ENCODE results near the gene CCDC157.
A peak's percentile ranks its signal among the peaks of the same experiment; 100 is the strongest.

The CCDC157 gene

DNA sequence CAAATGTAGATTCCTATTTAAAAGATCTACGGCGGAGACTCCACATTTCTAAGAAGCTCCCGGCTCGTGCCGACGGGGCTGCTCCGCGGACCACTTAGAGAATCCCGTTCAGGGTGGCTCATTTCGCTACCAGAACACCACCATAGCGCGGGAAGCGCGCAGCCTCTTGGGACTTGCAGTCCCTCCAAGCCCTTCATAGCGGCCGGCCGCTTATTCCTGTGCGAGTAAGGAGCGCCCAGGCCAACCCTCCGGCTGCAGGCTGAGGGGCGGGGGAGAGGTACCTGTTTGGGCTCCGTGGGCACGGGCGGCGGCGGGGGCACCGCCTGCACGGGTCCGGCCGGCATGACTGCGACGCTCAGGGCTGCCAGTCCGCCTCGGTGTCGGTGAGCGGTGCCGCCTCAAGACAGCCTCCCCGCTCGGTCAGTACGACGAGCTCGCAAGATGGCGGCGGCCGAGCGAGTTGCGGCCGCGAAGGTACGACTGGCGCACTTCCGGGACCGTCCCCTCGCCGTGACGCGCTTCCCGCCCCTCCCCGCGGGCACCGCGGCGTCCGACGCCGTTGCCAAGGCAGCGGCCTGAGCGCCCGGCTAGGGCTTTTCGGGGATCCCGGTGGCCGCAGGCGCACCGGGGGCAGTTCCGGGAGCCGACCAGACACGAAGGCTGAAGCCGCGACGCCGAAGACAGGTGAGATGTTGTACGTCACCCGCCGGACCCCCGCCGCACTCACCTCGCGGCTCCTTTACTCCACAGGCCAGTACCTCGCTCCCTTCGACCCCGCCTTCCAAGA, at the start of gene CCDC157, which contains the start of gene SF3A1:
TSS of gene CCDC157 (plus strand) at position 559 of the 787 bp plus-strand sequence. CDS start 8,994 bp downstream, outside the sequence.
TSS of gene SF3A1 (minus strand) at position 446 of the 787 bp plus-strand sequence. CDS start at position 344, 102 bp downstream.
- DNase-seq: peak; percentile 63 to 95

DNA sequence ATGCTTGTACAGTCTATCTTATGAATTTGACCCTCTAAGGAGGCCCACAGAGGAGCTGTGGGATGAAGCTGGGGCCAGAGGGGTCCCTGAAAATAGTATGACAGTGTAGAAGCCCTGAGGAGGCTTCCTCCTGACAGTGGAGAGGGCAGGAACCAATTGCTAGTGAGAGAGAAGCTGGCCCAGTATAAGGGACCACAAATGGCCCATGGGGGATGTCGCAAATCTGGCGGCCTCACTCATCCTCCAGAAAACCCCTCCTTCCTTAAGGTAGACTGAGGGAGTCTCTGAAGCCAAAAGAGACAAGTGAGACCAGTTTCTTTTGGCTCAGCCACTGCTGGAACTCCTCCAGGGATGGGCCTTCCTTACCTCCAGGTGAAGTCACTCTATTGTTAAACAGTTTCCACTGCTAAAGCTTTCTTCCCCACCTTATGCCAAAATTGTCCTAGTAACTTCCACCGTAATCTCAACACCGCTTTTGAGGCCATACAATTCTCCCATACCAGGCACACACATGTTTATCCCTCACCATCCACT, 49.7 kb upstream of the CCDC157 start:
- DNase-seq: no peak

DNA sequence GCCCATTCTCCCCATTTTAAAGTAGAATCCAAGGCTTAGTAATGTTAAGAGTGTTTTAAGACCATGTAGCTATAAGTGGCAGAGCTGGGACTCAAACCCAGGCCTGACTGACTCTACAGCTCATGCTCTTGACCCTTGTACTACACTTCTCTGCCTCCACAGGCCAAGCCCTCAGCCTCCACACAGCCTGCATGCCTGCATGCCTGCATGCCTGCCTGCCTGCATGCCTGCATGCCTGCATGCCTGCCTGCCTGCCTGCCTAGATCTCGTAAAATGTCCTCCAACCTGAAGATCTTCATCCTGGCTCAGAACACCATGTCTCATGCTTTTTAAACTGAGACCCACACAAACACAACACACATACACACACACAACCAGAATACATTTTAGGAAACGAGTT, 48.7 kb upstream of the CCDC157 start:
- no peak for DNase-seq

GRCh38 chr22:30308518-30309230, 48.1 kb upstream of the CCDC157 start:
- no peak for DNase-seq

GRCh38 chr22:30309951-30310741, 46.7 kb upstream of the CCDC157 start:
- DNase-seq: peak in 1 of 2 donors; percentile 10

- no peak for DNase-seq
Observed at GRCh38 chr22:30310881-30311771, 45.7 kb upstream of the CCDC157 start.

DNA sequence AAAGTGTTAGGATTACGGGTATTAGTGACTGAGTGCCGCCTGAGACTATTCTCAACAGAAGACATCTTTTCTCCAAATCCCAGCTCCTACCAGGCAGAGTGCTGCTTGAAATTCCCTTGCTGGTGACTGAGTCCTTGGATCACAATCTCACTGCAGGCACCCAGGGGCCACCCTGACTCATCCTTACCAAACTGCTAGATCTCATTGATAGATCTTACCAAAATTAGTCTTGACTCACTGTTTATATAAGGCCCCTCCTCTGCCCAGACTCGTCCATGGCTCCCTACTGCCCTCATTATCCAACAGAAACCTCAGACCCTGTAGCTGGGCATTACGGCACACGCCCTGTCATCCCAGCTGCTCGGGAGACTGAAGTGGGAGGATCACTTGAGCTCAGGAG, 44.8 kb upstream of the CCDC157 start:
- no peak for DNase-seq

GRCh38 chr22:30313527-30314363, 43.1 kb upstream of the CCDC157 start:
- no peak for DNase-seq

- peak in 1 of 2 donors; percentile 60 for DNase-seq
Observed at GRCh38 chr22:30314915-30315314, 41.9 kb upstream of the CCDC157 start.

DNA sequence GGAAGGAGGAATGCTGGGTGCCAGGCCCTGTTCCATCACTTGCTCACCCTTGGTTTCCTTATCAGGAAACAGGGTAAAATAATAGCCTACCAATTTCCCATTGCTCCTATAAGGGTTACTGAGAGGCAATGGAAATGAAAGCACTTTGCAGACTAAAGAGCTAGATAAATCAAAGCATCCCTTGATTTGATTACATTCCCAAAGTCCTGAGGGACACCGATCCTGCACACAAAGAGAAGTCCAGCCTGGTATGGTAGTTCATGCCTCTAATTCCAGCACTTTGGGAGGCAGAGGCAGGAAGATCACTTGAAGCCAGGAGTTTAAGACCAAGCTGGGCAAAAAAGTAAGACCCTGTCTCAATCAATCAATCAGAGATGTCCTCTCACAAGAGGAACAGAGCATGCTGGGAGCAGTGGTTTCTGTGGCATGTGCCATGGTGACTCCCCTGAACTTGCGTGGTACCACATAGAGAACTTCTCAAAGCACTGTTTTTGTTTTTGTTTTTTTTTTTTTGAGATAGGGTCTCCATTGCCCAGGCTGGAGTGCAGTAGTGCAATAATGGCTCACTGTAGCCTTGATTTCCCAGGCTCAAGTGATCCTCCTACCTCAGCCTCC, 40.7 kb upstream of the CCDC157 start:
- DNase-seq: no peak

GRCh38 chr22:30317778-30318177, 39.0 kb upstream of the CCDC157 start:
- DNase-seq: no peak

DNA sequence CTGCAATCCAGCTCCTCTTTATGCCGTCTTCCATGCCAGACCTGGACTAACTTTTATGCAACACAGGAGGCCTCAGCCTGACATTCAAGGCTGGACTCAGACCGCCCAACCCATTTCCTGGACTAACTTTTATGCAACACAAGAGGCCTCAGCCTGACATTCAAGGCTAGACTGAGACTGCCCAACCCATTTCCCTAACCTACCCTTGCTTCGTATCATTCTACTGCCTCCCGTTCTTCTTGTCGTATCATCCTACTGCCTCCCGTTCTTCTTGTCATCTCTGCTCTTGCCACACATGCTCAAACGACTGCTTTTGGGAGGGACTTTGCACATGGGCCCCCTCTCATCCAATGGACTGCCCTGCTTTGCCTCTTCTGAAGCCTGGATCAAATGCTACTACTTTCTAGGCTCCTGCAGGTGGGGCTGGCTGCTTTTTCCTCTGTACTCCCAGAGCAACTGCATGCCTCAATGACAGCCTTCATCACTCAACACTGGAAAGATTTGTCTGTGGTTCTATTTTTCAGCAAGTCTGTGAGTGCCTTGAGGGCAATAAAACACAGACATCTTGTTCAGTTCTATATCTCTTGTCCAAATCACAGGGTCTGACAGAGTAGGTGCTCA, 37.9 kb upstream of the CCDC157 start:
- DNase-seq: no peak

DNA sequence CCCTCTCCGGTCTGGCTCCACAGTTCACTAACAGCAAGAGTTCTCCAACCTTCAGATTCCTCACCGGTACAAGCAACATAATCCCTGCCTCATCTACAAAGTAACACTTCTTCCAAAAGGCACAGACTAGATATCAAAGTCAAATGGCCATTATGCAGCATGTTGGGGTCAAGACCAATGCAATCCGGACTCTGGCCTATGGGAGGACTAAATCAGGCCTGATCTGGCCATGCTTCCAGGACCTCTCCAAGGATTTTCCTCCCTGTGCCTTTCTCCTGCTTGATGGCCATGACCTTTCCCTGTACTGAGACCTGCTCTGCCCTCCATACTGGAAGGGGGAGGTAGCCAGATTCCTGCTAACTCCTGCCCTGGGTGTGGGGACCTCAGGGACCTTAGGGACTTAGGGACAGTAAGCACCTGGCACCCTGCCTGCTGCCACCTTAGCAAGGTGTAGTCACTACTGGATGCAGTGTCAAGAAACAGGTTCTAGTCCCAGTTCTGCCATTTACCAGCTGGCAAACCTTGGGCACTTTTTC, 36.7 kb upstream of the CCDC157 start:
- DNase-seq: no peak

DNA sequence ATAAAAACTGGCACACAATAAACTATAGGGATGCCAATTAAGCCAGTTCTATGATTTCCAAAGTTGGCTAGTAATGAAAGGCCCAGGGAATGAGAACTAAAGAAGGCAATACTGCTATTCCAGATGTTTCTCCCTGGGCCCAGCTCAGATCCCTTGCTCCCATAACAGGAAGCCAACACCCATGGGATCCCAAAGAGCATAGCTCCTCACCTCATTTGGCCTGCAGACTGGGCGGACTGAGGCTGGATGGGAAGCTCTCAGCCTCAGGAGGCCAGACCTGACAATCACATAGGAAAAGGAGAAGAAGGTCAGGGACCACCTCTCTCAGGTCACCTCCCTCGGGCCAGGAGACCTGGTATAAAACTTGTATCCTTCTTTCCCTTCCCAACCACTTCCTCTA, 35.3 kb upstream of the CCDC157 start:
- DNase-seq: no peak

- no peak for DNase-seq
Observed at GRCh38 chr22:30323246-30323645, 33.6 kb upstream of the CCDC157 start.

GRCh38 chr22:30324014-30324730, 32.6 kb upstream of the CCDC157 start:
- no peak for DNase-seq

- no peak for DNase-seq
Observed at GRCh38 chr22:30325065-30325720, 31.6 kb upstream of the CCDC157 start.

DNA sequence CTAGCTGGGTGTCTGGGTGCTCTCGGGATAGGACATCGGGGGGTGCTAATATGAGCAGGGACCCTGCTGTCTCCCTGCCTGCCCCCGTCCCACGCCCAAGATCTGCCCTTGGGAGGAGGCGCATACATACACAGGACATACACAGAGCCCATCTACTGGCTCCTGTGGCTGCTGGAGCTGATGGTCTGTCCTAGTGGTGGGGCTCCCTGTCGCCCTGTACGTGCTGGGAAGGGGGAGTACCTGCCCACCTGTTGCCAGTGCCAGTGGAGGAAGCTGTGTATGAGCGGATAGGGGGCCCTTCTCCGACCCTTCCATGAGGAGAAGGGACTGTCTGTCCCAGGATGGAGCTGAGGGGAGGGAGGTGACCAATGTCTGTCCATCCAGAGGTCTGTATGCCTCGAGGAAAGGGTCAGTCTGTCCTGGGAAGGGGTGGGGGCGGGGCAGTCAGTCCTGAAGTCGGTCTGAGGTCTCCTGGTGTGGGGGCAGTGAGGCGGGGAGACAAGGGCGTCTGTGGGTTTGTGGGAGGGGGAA, 31.0 kb upstream of the CCDC157 start:
- no peak for DNase-seq
